ENCODE data around the gene PSMD2.
A peak's percentile ranks its signal among the peaks of the same experiment; 100 is the strongest.

Gene PSMD2

DNA sequence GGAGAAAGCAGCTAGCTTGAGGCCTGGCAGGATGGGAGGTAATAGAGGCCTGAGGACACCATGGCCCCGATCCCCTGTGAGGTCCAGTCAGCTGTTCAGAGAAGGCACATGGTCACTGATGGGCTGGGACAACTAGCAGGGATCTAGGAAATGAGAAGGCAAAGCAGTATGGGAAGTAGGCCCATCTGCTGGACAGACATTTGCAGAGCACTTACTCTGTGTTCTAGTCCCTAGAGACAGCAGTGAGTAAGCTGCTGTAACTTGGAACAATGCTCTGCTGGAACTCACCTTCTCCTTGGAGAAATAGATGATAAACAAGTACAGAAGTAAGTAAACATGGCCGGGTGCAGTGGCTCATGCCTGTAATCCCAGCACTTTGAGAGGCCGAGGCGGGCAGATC lies 16.1 kb upstream of the PSMD2 start:
- no peak for DNase-seq

DNA sequence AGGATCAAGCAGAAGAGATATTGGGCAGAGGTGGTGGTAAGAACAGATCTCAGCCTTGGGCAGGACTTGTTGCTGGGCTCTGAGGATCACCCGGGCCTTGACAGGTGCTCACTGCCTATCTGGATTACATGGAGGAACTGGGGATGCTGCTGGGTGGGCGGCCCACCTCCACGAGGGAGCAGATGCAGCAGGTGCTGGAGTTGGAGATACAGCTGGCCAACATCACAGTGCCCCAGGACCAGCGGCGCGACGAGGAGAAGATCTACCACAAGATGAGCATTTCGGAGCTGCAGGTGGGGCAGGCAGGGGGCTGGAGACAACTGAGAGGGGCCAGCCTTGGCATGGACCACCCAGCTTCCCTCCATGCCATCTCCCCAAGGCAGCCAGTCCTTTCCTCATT lies 15.4 kb upstream of the PSMD2 start:
- DNase-seq, result no peak

DNA sequence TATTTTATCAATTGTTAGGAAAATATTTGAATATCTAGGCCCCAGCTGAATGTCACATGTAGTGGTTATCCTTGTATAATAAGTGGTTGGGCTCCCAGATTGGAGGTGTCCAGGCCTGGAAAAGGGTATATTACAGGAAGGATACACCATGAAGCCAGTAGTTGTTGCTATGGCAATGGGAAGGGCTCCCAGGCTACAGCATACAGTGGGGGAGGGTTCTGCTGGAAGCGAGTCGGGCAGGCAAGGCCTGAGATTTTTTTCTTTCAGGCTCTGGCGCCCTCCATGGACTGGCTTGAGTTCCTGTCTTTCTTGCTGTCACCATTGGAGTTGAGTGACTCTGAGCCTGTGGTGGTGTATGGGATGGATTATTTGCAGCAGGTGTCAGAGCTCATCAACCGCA lies 14.3 kb upstream of the PSMD2 start:
- peak; percentile 59 to 62 for DNase-seq

DNA sequence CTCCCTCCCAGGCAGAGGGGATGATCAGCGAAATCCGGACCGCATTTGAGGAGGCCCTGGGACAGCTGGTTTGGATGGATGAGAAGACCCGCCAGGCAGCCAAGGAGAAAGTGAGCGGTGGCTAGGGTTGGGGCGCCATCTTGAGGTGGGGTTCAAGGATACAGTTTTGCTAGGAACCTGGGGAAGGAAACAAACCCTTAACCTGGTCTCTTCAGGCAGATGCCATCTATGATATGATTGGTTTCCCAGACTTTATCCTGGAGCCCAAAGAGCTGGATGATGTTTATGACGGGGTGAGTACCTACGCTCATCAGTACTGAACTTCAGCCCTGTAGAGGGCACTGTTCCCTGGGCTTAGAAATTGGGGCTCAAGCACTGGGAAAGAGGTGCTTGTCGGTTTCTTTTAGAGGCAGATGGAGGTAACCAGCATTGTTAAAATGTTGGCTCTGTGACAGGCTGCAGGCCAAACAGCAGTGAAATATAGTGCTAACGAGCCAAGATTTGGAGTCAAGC lies 9.6 kb upstream of the PSMD2 start:
- DNase-seq, result peak; percentile 68 to 72

DNA sequence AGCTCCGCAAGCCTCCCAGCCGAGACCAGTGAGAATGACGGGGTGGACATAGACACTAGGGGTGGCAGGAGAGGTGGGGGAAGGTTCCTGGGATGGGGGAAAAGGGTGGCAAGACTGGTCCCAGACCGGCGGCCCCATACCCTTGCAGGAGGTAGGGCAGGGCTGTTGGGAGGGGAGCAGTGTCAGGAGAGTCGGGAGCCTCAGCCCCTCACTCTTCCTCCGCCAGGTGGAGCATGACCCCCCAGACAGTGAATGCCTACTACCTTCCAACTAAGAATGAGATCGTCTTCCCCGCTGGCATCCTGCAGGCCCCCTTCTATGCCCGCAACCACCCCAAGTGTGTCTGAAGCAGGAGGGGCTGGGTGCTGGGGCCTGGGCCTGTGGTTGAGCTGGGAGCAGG lies 8.7 kb upstream of the PSMD2 start:
- no peak for DNase-seq

DNA sequence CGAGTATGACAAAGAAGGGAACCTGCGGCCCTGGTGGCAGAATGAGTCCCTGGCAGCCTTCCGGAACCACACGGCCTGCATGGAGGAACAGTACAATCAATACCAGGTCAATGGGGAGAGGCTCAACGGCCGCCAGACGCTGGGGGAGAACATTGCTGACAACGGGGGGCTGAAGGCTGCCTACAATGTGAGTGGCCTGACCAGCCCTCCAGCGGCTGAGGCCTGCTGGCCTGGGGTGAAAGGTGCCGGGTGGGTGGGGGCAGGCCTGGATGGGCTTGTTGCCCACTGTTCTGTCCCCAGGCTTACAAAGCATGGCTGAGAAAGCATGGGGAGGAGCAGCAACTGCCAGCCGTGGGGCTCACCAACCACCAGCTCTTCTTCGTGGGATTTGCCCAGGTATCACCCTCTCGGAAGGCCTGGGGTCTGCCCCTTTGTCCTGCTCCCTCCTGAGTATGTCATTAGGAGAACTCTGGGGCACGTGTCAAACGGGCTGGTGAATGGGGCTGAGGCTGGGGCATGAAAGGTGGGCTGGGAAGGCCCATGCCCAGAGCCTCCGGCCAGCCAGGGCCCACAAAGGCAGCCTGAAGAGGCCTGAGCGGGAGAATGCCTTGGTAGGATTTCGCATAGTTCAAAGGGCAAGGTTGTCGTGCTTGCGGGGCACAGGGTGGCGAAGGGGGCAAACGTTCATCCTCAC lies 7.8 kb upstream of the PSMD2 start:
- no peak for DNase-seq

DNA sequence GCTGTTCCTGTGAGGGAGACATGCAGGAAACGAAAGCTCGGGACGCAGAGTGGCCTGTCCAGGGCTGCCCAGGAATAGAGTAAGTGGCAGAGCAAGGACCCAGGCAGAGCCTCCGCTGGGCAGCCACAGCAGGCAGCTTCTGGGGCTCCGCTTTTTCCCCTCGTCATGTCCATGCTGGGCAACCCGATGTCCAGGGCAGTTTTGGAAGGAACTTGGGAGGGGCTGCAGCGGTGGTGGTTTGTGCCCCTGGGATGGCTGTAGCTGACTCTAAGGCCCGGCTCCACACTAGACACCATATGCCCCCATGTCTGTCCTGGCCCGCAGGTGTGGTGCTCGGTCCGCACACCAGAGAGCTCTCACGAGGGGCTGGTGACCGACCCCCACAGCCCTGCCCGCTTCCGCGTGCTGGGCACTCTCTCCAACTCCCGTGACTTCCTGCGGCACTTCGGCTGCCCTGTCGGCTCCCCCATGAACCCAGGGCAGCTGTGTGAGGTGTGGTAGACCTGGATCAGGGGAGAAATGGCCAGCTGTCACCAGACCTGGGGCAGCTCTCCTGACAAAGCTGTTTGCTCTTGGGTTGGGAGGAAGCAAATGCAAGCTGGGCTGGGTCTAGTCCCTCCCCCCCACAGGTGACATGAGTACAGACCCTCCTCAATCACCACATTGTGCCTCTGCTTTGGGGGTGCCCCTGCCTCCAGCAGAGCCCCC lies 7.1 kb upstream of the PSMD2 start:
- no peak for DNase-seq

DNA sequence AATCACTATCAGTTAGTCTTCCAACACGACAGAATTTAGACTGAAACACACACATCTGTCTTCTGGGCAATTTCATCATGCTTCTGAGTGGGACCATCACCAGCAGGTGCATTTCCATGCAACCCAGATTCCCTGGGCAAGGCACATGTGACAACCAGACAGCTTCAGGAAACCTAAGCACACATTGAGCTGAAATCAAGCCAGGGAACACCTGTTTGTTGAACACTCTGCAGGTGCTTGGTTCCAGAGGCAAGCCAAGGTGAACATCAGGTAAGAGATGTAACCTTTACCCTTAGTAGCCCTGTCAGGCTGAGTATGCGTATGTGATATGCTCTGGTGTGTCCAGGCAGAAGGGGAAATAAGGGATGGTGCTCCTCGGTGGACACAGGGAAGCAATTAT lies 3.3 kb upstream of the PSMD2 start:
- no peak for DNase-seq

DNA sequence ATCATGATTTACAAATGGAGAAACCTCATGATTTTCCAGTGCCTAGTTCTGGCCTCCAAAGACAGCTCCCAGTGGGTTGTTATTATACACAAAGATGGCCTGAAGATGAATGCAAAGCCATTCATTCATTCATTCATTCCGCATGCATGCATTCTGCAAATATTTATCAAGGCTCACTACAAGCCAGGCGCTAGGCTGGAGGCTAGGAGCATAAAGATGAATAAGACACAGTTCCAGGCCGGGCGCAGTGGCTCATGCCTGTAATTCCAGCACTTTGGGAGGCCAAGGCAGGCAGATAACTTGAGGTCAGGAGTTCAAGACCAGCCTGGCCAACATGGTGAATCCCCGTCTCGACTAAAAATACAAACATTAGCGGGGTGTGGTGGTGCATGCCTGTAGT lies 2.4 kb upstream of the PSMD2 start:
- DNase-seq, result no peak

DNA sequence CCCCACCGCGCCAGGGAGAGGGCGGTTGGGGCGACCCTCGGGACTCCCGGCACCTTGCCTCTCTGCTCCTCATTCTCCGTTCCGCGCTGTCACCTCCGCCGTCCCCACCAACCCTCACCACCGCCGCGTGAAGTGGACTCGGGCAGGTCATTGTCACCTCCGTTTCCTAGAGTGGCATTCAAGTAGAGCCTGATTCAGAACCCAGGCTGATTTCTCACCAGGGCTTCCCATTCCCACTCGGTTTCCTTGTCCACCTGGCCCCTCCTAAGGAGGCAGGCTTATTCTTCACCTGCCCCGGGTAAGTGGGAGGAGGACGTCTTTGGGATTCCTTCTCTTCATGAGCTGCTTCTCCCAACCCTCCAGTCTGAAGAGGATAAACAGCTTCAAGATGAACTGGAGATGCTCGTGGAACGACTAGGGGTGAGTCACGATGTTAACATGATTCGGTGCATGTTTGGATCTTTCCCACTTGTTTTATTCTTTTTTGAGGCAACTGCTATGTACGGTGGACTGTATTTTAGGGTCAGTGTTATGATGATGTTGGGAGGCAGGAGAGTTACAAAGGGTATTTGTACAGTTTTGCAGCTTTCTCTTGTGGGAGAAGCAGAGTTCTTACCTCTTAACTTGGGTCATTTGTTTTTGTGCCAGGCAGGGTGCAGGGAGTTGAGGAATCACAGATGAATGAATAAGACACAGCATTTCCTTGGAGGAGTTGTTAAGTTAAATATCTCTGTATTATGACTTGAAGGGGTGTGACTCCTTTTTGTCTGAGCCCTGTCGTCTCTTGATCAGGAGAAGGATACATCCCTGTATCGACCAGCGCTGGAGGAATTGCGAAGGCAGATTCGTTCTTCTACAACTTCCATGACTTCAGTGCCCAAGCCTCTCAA lies 692 bp downstream of the PSMD2 start:
- peak in 1 of 2 experiments; percentile 8 for DNase-seq

DNA sequence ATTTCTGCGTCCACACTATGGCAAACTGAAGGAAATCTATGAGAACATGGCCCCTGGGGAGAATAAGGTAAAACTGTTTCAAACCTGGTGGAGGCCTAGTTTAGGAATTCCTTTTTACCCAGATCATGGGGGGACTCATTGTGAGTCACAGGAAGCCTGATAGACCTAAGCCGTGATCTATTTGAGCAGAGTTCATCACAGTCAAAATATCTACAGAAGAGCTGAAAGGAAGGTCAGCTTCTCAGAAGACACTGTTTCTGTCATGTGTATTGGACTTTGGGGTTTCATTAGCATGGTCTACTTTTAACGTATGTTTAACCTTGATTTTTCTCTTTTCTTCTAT lies 1.3 kb downstream of the PSMD2 start:
- DNase-seq, result no peak

DNA sequence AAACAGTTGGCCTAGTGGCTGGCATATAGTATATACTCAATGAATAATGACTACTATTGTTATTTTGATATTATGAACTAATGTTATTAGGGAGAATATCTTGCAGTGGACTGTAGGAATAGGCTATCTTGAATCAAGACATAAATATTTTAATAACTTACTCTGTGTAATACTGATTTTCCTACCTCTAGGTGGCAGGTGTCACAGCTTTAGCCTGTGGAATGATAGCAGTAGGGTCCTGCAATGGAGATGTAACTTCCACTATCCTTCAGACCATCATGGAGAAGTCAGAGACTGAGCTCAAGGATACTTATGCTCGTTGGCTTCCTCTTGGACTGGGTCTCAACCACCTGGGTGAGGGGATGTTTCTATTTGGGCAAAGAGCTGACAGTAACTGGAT lies 6.5 kb downstream of the PSMD2 start:
- peak; percentile 33 to 49 for DNase-seq

DNA sequence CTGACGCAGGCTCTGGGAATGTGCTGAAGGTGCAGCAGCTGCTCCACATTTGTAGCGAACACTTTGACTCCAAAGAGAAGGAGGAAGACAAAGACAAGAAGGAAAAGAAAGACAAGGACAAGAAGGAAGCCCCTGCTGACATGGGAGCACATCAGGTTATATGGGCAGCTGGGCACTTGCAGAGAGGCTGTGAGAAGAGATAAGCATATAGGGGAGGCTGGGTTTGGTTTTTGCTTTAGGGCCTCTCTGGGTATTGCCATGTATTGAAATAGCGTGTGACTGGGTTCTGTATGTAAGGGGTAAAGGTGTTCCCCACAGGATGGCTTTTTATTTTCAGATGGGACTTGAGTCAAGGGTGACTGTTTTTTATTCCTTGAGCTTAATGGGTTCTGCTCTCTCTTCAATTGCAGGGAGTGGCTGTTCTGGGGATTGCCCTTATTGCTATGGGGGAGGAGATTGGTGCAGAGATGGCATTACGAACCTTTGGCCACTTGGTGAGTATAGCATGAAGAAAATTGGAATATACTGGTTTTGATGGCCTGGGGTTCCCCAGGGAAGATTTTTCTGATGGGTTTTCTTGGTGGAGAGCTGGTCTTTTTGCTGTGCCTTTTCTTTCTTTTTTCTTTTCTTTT lies 7.4 kb downstream of the PSMD2 start:
- no peak for DNase-seq

DNA sequence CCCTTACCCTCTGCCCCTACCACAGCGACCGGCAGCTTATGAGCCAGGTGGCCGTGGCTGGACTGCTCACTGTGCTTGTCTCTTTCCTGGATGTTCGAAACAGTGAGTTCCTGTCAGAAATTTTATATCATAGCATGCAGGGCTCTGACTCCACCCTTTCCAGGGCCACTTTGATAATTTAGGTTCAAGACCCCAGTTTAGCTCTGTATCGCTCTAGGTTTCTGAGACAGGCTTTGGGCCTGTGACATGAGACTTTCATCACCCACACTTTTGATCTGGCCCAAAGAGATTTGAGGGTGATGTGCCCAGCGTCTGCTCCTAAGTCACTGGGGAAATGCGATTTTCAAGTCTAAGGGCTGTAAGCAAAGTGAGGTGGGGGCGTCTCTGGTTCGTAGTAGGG lies 8.9 kb downstream of the PSMD2 start:
- no peak for DNase-seq

DNA sequence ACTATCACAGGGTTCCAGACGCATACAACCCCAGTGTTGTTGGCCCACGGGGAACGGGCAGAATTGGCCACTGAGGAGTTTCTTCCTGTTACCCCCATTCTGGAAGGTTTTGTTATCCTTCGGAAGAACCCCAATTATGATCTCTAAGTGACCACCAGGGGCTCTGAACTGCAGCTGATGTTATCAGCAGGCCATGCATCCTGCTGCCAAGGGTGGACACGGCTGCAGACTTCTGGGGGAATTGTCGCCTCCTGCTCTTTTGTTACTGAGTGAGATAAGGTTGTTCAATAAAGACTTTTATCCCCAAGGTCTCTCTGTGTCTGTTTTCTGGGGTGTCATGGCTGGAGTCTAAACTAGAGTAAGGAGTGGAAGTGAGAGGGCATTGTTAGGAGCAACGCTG lies 9.7 kb downstream of the PSMD2 start:
- no peak for DNase-seq

DNA sequence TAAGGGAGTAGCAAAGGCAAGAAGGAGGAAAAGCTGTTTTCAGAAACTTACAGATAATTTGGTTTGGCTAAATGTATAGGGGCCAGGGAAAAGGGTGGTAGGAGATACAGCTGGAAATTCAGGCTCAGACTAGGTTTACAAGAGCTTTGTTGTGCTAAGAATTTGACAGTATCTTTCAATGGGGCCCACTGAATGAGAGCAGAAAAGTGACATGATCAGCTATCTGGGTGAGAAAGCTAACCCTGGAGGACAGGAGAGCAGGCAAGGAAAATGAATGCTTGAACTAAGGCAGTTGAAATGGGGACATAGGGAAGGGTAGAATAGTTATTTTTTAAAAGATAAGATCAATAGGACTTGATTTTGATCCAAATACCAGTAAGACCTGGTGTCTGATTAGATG lies 12.6 kb downstream of the PSMD2 start:
- DNase-seq, result no peak

DNA sequence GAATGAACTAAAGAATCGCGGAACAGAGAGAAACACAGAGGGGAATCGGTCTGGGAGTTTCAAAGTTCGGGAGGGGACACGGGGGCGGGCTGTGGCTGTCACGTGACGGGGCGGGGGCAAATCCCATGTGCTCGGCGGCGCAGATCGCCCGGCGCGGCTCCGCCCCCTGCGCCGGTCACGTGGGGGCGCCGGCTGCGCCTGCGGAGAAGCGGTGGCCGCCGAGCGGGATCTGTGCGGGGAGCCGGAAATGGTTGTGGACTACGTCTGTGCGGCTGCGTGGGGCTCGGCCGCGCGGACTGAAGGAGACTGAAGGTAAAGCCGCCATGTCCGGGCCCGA lies 15.3 kb downstream of the PSMD2 start, which contains the start of gene EIF4G1:
Gene EIF4G1 (plus strand): TSS at position 244 of the 337 bp plus-strand sequence. CDS start 1,191 bp downstream, outside the sequence.
- peak; percentile 87 to 89 for DNase-seq

DNA sequence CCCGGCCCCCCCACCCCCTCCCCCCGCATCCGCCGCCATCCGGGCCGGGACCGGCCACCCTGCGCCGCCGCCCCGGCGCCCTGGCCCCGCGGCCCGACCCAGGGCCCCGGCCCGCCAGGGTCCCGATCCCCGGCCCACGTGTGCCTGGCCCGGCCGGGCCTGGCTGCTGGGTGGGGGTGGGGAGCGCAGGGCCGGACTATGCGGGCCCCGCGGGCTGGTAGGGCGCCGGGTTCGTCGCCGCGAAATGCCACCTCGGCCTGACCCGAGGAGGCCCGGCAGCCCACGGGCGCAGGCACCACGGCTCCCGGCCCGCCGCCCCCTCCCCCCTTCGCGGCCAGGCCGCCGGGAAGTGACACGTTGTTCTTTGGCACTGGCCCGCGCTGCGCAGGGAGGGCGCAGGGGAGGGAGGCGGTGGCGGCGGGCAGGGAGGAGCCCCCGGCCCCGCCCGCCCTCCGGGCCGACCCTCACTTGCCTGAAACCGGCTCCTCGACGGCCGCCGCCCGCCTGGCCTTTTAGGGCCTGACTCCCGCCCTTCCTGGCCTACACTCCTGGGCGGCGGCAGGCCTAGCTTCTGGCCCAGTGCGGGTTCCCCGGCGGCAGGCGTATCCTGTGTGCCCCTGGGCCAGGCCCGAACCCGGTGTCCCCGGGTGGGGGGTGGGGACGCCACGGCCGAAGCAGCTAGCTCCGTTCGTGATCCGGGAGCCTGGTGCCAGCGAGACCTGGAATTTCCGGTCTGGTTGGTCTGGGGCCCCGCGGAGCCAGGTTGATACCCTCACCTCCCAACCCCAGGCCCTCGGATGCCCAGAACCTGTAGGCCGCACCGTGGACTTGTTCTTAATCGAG lies 15.9 kb downstream of the PSMD2 start:
- DNase-seq, result peak; percentile 8 to 19

DNA sequence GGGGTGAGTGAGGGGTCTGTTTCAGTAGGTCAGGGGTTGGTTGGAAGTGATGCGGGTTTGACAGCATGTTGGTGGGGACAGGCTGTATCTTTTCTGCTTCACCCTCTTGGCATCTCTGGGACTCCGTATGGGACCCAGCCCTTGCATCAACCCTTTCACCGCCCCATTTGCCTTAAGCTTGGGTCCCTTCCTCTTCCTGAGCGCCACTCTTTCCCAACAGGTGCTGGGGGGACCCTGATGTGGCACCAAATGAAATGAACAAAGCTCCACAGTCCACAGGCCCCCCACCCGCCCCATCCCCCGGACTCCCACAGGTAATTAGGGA lies 16.5 kb downstream of the PSMD2 start:
- DNase-seq, result no peak

DNA sequence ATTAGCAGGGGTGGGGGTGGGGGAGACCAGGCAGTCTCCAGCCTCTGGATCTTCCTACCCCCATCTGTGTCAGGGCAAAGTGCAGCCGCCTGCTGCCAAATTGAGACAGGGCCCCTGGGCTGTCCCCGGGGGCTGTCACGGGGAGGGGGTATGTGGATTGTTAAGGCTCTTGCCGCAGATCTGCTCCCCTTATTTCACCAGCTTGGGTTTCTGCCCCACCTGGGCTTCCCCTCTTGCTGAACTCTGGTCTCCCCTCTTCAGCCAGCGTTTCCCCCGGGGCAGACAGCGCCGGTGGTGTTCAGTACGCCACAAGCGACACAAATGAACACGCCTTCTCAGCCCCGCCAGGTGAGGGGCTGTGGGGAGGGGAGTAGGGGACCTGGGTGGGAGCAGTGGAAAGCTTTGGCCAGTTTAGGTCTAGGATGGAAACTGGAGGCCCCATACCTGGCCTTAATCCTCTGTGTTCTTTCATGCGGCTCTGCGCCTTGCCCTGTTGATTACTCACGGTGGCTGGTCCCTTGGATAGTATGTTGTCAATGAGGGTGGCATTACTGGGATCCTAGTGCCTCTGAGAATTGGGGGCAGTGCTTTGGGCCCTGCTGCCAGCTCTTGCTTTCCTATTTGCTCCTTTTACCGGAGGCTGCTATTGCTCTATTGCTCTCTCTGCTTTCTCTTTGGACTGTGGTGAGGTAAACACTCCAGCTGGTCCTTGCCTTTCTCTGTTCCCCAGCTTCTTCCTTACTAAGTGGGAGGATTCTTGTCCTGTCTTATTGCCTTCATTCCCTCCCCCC lies 17.0 kb downstream of the PSMD2 start:
- no peak for DNase-seq

DNA sequence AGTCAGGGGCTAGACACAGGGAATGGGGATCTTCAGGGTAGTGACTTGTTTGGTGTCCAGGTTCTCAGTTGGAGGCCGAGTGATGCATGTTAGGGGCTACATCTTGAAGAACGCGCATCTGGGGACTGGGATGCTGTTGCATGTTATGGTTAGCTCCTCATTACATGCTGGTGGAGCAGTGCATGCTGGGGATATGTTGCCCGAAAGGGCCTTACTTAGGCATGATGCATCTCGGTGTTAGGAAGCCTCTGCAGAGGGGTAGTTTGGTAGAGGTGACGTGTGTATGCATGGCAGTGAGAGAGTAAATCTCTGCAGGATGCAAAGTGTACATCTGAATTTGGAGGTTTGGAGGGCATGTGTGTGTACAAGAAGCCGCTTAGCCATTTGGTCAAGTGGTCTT lies 17.8 kb downstream of the PSMD2 start:
- DNase-seq, result no peak

DNA sequence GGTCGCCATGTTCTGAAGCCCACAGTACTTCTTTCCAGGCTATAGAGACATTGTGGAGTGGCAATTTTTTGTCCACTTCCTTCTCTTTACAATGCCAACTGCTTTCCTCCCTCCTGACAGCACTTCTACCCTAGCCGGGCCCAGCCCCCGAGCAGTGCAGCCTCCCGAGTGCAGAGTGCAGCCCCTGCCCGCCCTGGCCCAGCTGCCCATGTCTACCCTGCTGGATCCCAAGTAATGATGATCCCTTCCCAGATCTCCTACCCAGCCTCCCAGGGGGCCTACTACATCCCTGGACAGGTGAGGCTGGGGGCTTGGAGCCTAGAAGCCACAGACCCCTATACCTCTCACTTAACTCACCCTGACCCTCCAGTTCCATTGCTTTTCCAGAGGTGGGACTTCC lies 18.2 kb downstream of the PSMD2 start:
- no peak for DNase-seq

All from Kasumi-1 (cell line).